Measurements from ENCODE around the gene RMRP. TPM values are rescaled to one million over a fixed set of nuclear protein-coding genes. Genes with fewer than 3 reads are reported as not detected.

Gene RMRP
- polyA plus RNA-seq, 10 donors, result 7.1 TPM; not detected in 9

GRCh38 chr9:35687306-35687705 is 29.5 kb upstream of the RMRP start:
- no peak for DNase-seq

- DNase-seq, result peak in 1 of 3 donors; percentile 63
Observed at GRCh38 chr9:35686222-35687203, 28.7 kb upstream of the RMRP start.

GRCh38 chr9:35685506-35685905 is 27.7 kb upstream of the RMRP start:
- DNase-seq, result no peak

GRCh38 chr9:35684921-35685320 is 27.1 kb upstream of the RMRP start:
- DNase-seq, result no peak

- DNase-seq, result no peak
Observed at GRCh38 chr9:35683323-35683722, 25.5 kb upstream of the RMRP start.

- DNase-seq, result no peak
Observed at GRCh38 chr9:35682520-35683315, 24.9 kb upstream of the RMRP start.

GRCh38 chr9:35682051-35682450 is 24.2 kb upstream of the RMRP start:
- DNase-seq, result peak in 1 of 3 donors; percentile 26

- DNase-seq, result no peak
Observed at GRCh38 chr9:35681341-35682002, 23.7 kb upstream of the RMRP start.

- DNase-seq, result no peak
Observed at GRCh38 chr9:35680331-35681105, 22.7 kb upstream of the RMRP start.

GRCh38 chr9:35679766-35680330 is 22.0 kb upstream of the RMRP start:
- DNase-seq, result no peak

- DNase-seq, result no peak
Observed at GRCh38 chr9:35679091-35679490, 21.3 kb upstream of the RMRP start.

- DNase-seq, result peak in 1 of 3 donors; percentile 78
Observed at GRCh38 chr9:35675732-35676392, 18.0 kb upstream of the RMRP start.

- DNase-seq, result peak in 1 of 3 donors; percentile 37
Observed at GRCh38 chr9:35675204-35675603, 17.4 kb upstream of the RMRP start.

- DNase-seq, result no peak
Observed at GRCh38 chr9:35674025-35674361, 16.2 kb upstream of the RMRP start.

GRCh38 chr9:35673132-35674024 is 15.6 kb upstream of the RMRP start, which contains the start of gene CA9:
Gene CA9 (plus strand): TSS chr9:35673928. CDS start chr9:35673960, 32 bp downstream.
- peak in 1 of 3 donors; percentile 48 for DNase-seq

GRCh38 chr9:35669331-35670145 is 11.7 kb upstream of the RMRP start:
- no peak for DNase-seq

GRCh38 chr9:35667939-35668338 is 10.1 kb upstream of the RMRP start:
- DNase-seq, result no peak

- DNase-seq, result no peak
Observed at GRCh38 chr9:35666549-35666948, 8.7 kb upstream of the RMRP start.

All from muscle of back (tissue), 11 donors.